ENCODE results near the gene ARHGAP6. TPM values are rescaled to one million over a fixed set of nuclear protein-coding genes. Genes with fewer than 3 reads are reported as not detected.

The ARHGAP6 gene
- total RNA-seq, 4 donors from 2014 or later = 2.7 to 9.1 (median 4.3) TPM

- no peak for DNase-seq (ENCODE audit: low spot score in 2 of 2)
- H3K4me3 ChIP-seq (ENCODE audit: low read depth, poor library complexity, severe bottlenecking) = no peak overlapping the region
- 83 to 92% methylated on average over 2 to 10 of the region's 18 CpGs for WGBS, 2 donors
- TF ChIP-seq POLR2A (IDR thresholded peaks at IDR 0.05) = no peak
- no peak for TF ChIP-seq CTCF (IDR thresholded peaks at IDR 0.05)
- intact Hi-C loops (cut with DNase I; ENCODE audit: low total_unique reads) = no loop called here
Measured at GRCh38 chrX:11214346-11215190, 451.2 kb downstream of the ARHGAP6 start.

- H3K4me3 ChIP-seq (ENCODE audit: low read depth, poor library complexity, severe bottlenecking) = no peak overlapping the region
- intact Hi-C loops (cut with DNase I; ENCODE audit: low total_unique reads) = no loop called here
- DNase-seq (ENCODE audit: low spot score in 2 of 2) = no peak
- TF ChIP-seq POLR2A (IDR thresholded peaks at IDR 0.05) (no peak), CTCF (IDR thresholded peaks at IDR 0.05) (no peak)
- WGBS, 2 donors = 83 to 87% methylated on average over 11 of the region's 11 CpGs
Measured at GRCh38 chrX:11212741-11213140, 453.0 kb downstream of the ARHGAP6 start.

- WGBS, 2 donors = 41 to 51% methylated on average over 4 of the region's 4 CpGs
- TF ChIP-seq CTCF (IDR thresholded peaks at IDR 0.05) (no peak), POLR2A (IDR thresholded peaks at IDR 0.05) (no peak)
- intact Hi-C loops (cut with DNase I; ENCODE audit: low total_unique reads) = no loop called here
- H3K4me3 ChIP-seq (ENCODE audit: low read depth, poor library complexity, severe bottlenecking) = no peak overlapping the region
- DNase-seq (ENCODE audit: low spot score in 2 of 2) = no peak
Measured at GRCh38 chrX:11210415-11210801, 455.3 kb downstream of the ARHGAP6 start.

- no peak overlapping the region for H3K4me3 ChIP-seq (ENCODE audit: low read depth, poor library complexity, severe bottlenecking)
- intact Hi-C loops (cut with DNase I; ENCODE audit: low total_unique reads) = no loop called here
- TF ChIP-seq POLR2A (IDR thresholded peaks at IDR 0.05) (no peak), CTCF (IDR thresholded peaks at IDR 0.05) (no peak)
- DNase-seq (ENCODE audit: low spot score in 2 of 2) = no peak
- 76 to 81% methylated on average over 2 of the region's 2 CpGs for WGBS, 2 donors
Measured at GRCh38 chrX:11209798-11210414, 455.8 kb downstream of the ARHGAP6 start.

- DNase-seq (ENCODE audit: low spot score in 2 of 2) = no peak
- 48 to 81% methylated on average over 1 of the region's 1 CpG for WGBS, 2 donors
- H3K4me3 ChIP-seq (ENCODE audit: low read depth, poor library complexity, severe bottlenecking) = no peak overlapping the region
- intact Hi-C loops (cut with DNase I; ENCODE audit: low total_unique reads) = no loop called here
- TF ChIP-seq CTCF (IDR thresholded peaks at IDR 0.05) = no peak
- TF ChIP-seq POLR2A (IDR thresholded peaks at IDR 0.05) = no peak
Measured at GRCh38 chrX:11206716-11207115, 459.0 kb downstream of the ARHGAP6 start.

Measured in lower leg skin (tissue), 4 donors.